Measurements from ENCODE around the gene PNO1. TPM values are rescaled to one million over a fixed set of nuclear protein-coding genes. Genes with fewer than 3 reads are reported as not detected.

Gene PNO1
- total and polyA plus RNA-seq, 9 of the 15 experiments (the other 6 are each of a cell fraction or from before 2014, with no cell fraction given), result 11.8 to 81.7 (median 41.1) TPM

GRCh38 chr2:68172521-68172920 is 14.8 kb downstream of the PNO1 start (continued):
- TF ChIP-seq TCF7L2 (IDR thresholded peaks at IDR 0.05; ENCODE audit: low read depth, low read length) (no peak), ZNF696 (CRISPR knock-in tag; conservative IDR thresholded peaks at IDR 0.05) (no peak), ZNF282 (CRISPR knock-in tag; IDR thresholded peaks at IDR 0.05) (no peak), GTF2B (IDR thresholded peaks at IDR 0.05; ENCODE audit: extremely low read depth, insufficient read length) (no peak), FOXP1 (CRISPR knock-in tag; IDR thresholded peaks at IDR 0.05) (no peak), PCBP2 (IDR thresholded peaks at IDR 0.05; ENCODE audit: low read depth, low read length, poor library complexity, severe bottlenecking) (no peak), ERF (CRISPR knock-in tag; IDR thresholded peaks at IDR 0.05) (no peak), SETDB1 (IDR thresholded peaks at IDR 0.05; ENCODE audit: low read length) (no peak)

- DNase-seq (ENCODE audit: extremely low read depth in 1 of 4, low spot score in 3 of 4) (no peak), ATAC-seq (no peak), FAIRE-seq (no peak)
- BruUV-seq (replicated peaks), result no TSS peak
- Histone ChIP-seq H3K4me1 (replicated peaks in 1 of 2; ENCODE audit: control insufficient read depth in 2 of 2, insufficient read depth in 2 of 2, low read length in 2 of 2) (no peaks in the 10 kb centered on the region), H3K4me3 (no peak overlapping the region), H3K4me2 (ENCODE audit: insufficient read depth, low read length) (no peak overlapping the region), H3K27me3 (ENCODE audit: control insufficient read depth in 2 of 2, insufficient read depth in 2 of 2, low read length in 2 of 2) (no peaks in the 10 kb centered on the region), H2AFZ (ENCODE audit: low read depth, low read length) (no peak overlapping the region), H3K9me3 (replicated peaks; ENCODE audit: control insufficient read depth, insufficient read depth, low read depth, low read length) (no peaks in the 10 kb centered on the region), H3K9me1 (ENCODE audit: control insufficient read depth, insufficient read depth, low read length) (no peaks in the 10 kb centered on the region), H3K9ac (ENCODE audit: insufficient read depth in 1 of 2, low read depth in 2 of 2, low read length in 2 of 2) (no peak overlapping the region), H3K27ac (ENCODE audit: extremely low read depth, low read depth, low read length) (no peak overlapping the region), H4K20me1 (replicated peaks; ENCODE audit: control insufficient read depth, insufficient read depth, low read length) (no peaks in the 10 kb centered on the region), H3K36me3 (ENCODE audit: control insufficient read depth, insufficient read depth, low read length) (peaks cover 93% of the 10 kb centered on the region), H3K79me2 (ENCODE audit: control insufficient read depth, insufficient read depth, low read length) (peaks cover 16% of the 10 kb centered on the region; the same call in 1 of the 3 replicates)
- CTCF ChIA-PET (ENCODE audit: low intra/inter-chr PET ratio), result no interaction called here
- in situ Hi-C loops (cut with MboI) (no loop called here), intact Hi-C loops (cut with micrococcal nuclease) (no loop called here)
- POLR2A ChIA-PET, result no interaction called here
- WGBS (ENCODE audit: insufficient coverage, low coverage, missing lambda C conversion rate), result 86% methylated on average over 8 of the region's 8 CpGs
- no peak for TF ChIP-seq POLR2H (tag; IDR thresholded peaks at IDR 0.05; ENCODE audit: low read depth)
- no peak for TF ChIP-seq ZFP36 (IDR thresholded peaks at IDR 0.05; ENCODE audit: low read depth, low read length, partially characterized antibody)
- no peak for TF ChIP-seq GTF2A2 (tag; IDR thresholded peaks at IDR 0.05)
- no peak for TF ChIP-seq FIP1L1 (IDR thresholded peaks at IDR 0.05; ENCODE audit: low read depth, low read length, poor library complexity, severe bottlenecking)
- TF ChIP-seq BCLAF1 (IDR thresholded peaks at IDR 0.05; ENCODE audit: borderline replicate concordance in 1 of 2, control insufficient read depth in 1 of 2, low read depth in 2 of 2, low read length in 1 of 2), result no peak
- no peak for TF ChIP-seq ZNF507 (tag; conservative IDR thresholded peaks at IDR 0.05)
- TF ChIP-seq MEF2A (IDR thresholded peaks at IDR 0.05; ENCODE audit: control insufficient read depth, low read depth, low read length), result no peak
- TF ChIP-seq ZNF277 (CRISPR knock-in tag; IDR thresholded peaks at IDR 0.05; ENCODE audit: borderline replicate concordance), result no peak
These were observed 15.5 kb downstream of the PNO1 start for GRCh38 chr2:68172990-68173700.
